Measurements from ENCODE around the gene GPR141.

The GPR141 gene

GRCh38 chr7:37683246-37684120, at the start of gene GPR141:
Gene GPR141 (plus strand): TSS chr7:37683766. CDS start chr7:37740394, 56,628 bp downstream.
- Histone ChIP-seq H3K9me3 (ENCODE audit: control insufficient read depth, insufficient read depth, low read length) (no peaks in the 10 kb centered on the region), H3K9ac (ENCODE audit: low read depth, low read length) (no peak within 1 kb of the TSS), H3K4me1 (ENCODE audit: insufficient read depth, low read length) (peaks cover 14% of the 10 kb centered on the region), H3K36me3 (ENCODE audit: insufficient read depth, low read length) (no peaks in the 10 kb centered on the region)

- Histone ChIP-seq H3K9me3 (ENCODE audit: control insufficient read depth, insufficient read depth, low read length) (no peaks in the 10 kb centered on the region), H3K4me1 (ENCODE audit: insufficient read depth, low read length) (no peaks in the 10 kb centered on the region), H3K36me3 (ENCODE audit: insufficient read depth, low read length) (no peaks in the 10 kb centered on the region), H3K9ac (ENCODE audit: low read depth, low read length) (no peak overlapping the region)
Observed at GRCh38 chr7:37635346-37635745, 48.2 kb upstream of the GPR141 start.

- no peaks in the 10 kb centered on the region for H3K36me3 ChIP-seq (ENCODE audit: insufficient read depth, low read length)
- H3K9ac ChIP-seq (ENCODE audit: low read depth, low read length), result no peak overlapping the region
- H3K9me3 ChIP-seq (ENCODE audit: control insufficient read depth, insufficient read depth, low read length), result no peaks in the 10 kb centered on the region
Observed at GRCh38 chr7:37642028-37642540, 41.5 kb upstream of the GPR141 start.

GRCh38 chr7:37643876-37644275, 39.7 kb upstream of the GPR141 start:
- H3K9ac ChIP-seq (ENCODE audit: low read depth, low read length), result no peak overlapping the region
- H3K4me1 ChIP-seq (ENCODE audit: insufficient read depth, low read length), result peaks cover 4% of the 10 kb centered on the region; the same call in 1 of the 2 replicates
- no peaks in the 10 kb centered on the region for H3K9me3 ChIP-seq (ENCODE audit: control insufficient read depth, insufficient read depth, low read length)
- H3K36me3 ChIP-seq (ENCODE audit: insufficient read depth, low read length), result no peaks in the 10 kb centered on the region

More at GRCh38 chr7:37642028-37642540, 41.5 kb upstream of the GPR141 start:
- H3K4me1 ChIP-seq (ENCODE audit: insufficient read depth, low read length), result peaks cover 4% of the 10 kb centered on the region; the same call in 1 of the 2 replicates

GRCh38 chr7:37645282-37646050, 38.1 kb upstream of the GPR141 start:
- H3K4me1 ChIP-seq (ENCODE audit: insufficient read depth, low read length), result peaks cover 4% of the 10 kb centered on the region; the same call in 1 of the 2 replicates
- no peak overlapping the region for H3K9ac ChIP-seq (ENCODE audit: low read depth, low read length)
- no peaks in the 10 kb centered on the region for H3K36me3 ChIP-seq (ENCODE audit: insufficient read depth, low read length)
- no peaks in the 10 kb centered on the region for H3K9me3 ChIP-seq (ENCODE audit: control insufficient read depth, insufficient read depth, low read length)

- Histone ChIP-seq H3K4me1 (ENCODE audit: insufficient read depth, low read length) (no peaks in the 10 kb centered on the region), H3K9me3 (ENCODE audit: control insufficient read depth, insufficient read depth, low read length) (no peaks in the 10 kb centered on the region; the same call in 1 of the 2 replicates), H3K9ac (ENCODE audit: low read depth, low read length) (no peak overlapping the region), H3K36me3 (ENCODE audit: insufficient read depth, low read length) (no peaks in the 10 kb centered on the region)
Observed at GRCh38 chr7:37656913-37657530, 26.5 kb upstream of the GPR141 start.

- Histone ChIP-seq H3K4me1 (ENCODE audit: insufficient read depth, low read length) (no peaks in the 10 kb centered on the region), H3K36me3 (ENCODE audit: insufficient read depth, low read length) (no peaks in the 10 kb centered on the region), H3K9ac (ENCODE audit: low read depth, low read length) (no peak overlapping the region), H3K9me3 (ENCODE audit: control insufficient read depth, insufficient read depth, low read length) (no peaks in the 10 kb centered on the region; the same call in 1 of the 2 replicates)
Observed at GRCh38 chr7:37657816-37658215, 25.8 kb upstream of the GPR141 start.

- no peaks in the 10 kb centered on the region for H3K36me3 ChIP-seq (ENCODE audit: insufficient read depth, low read length)
Observed at GRCh38 chr7:37659971-37660565, 23.5 kb upstream of the GPR141 start.

GRCh38 chr7:37660614-37661013, 23.0 kb upstream of the GPR141 start:
- Histone ChIP-seq H3K36me3 (ENCODE audit: insufficient read depth, low read length) (no peaks in the 10 kb centered on the region), H3K9me3 (ENCODE audit: control insufficient read depth, insufficient read depth, low read length) (no peaks in the 10 kb centered on the region), H3K4me1 (ENCODE audit: insufficient read depth, low read length) (peaks cover 14% of the 10 kb centered on the region), H3K9ac (ENCODE audit: low read depth, low read length) (no peak overlapping the region)

More at GRCh38 chr7:37659971-37660565, 23.5 kb upstream of the GPR141 start:
- H3K9ac ChIP-seq (ENCODE audit: low read depth, low read length), result no peak overlapping the region
- H3K9me3 ChIP-seq (ENCODE audit: control insufficient read depth, insufficient read depth, low read length), result no peaks in the 10 kb centered on the region; the same call in 1 of the 2 replicates
- H3K4me1 ChIP-seq (ENCODE audit: insufficient read depth, low read length), result peaks cover 9% of the 10 kb centered on the region

- Histone ChIP-seq H3K9me3 (ENCODE audit: control insufficient read depth, insufficient read depth, low read length) (no peaks in the 10 kb centered on the region), H3K36me3 (ENCODE audit: insufficient read depth, low read length) (no peaks in the 10 kb centered on the region), H3K9ac (ENCODE audit: low read depth, low read length) (no peak overlapping the region), H3K4me1 (ENCODE audit: insufficient read depth, low read length) (peaks cover 18% of the 10 kb centered on the region)
Observed at GRCh38 chr7:37663693-37664092, 19.9 kb upstream of the GPR141 start.

- peaks cover 29% of the 10 kb centered on the region for H3K4me1 ChIP-seq (ENCODE audit: insufficient read depth, low read length)
- H3K9ac ChIP-seq (ENCODE audit: low read depth, low read length), result no peak overlapping the region
- H3K9me3 ChIP-seq (ENCODE audit: control insufficient read depth, insufficient read depth, low read length), result no peaks in the 10 kb centered on the region
- H3K36me3 ChIP-seq (ENCODE audit: insufficient read depth, low read length), result no peaks in the 10 kb centered on the region
Observed at GRCh38 chr7:37665352-37666022, 18.1 kb upstream of the GPR141 start.

GRCh38 chr7:37666026-37666799, 17.4 kb upstream of the GPR141 start:
- H3K9ac ChIP-seq (ENCODE audit: low read depth, low read length), result no peak overlapping the region; the same call in 1 of the 2 replicates
- H3K36me3 ChIP-seq (ENCODE audit: insufficient read depth, low read length), result no peaks in the 10 kb centered on the region
- H3K4me1 ChIP-seq (ENCODE audit: insufficient read depth, low read length), result peaks cover 30% of the 10 kb centered on the region
- no peaks in the 10 kb centered on the region for H3K9me3 ChIP-seq (ENCODE audit: control insufficient read depth, insufficient read depth, low read length)

- no peaks in the 10 kb centered on the region for H3K9me3 ChIP-seq (ENCODE audit: control insufficient read depth, insufficient read depth, low read length)
- H3K36me3 ChIP-seq (ENCODE audit: insufficient read depth, low read length), result no peaks in the 10 kb centered on the region
- H3K4me1 ChIP-seq (ENCODE audit: insufficient read depth, low read length), result peaks cover 24% of the 10 kb centered on the region
- no peak overlapping the region for H3K9ac ChIP-seq (ENCODE audit: low read depth, low read length)
Observed at GRCh38 chr7:37669818-37670217, 13.7 kb upstream of the GPR141 start.
